ENCODE results near the gene PIGX.
"Not testable (repeated sequence)": the region's sequence is repeated elsewhere in the genome, so short reads cannot be mapped to it uniquely, and the experiment has no call there.

PIGX gene

GRCh38 chr3:196712514-196713413, 587 bp downstream of the PIGX start:
- TF ChIP-seq PKNOX1 (IDR thresholded peaks at IDR 0.05) (peak; percentile 49; the same call in 1 of the 2 replicates), ELF4 (IDR thresholded peaks at IDR 0.05) (no peak)
- CTCF ChIA-PET, result no interaction called here
- no peak for DNase-seq (ENCODE audit: extremely low spot score)
- POLR2A ChIA-PET, result interaction anchor here (0.9 to 1.2 kb wide), 5 partner anchors 10 to 28 kb away, joined by 3 read pairs; no protein-coding TSS in a partner anchor

GRCh38 chr3:196717162-196717561, 5.0 kb downstream of the PIGX start:
- CTCF ChIA-PET; POLR2A ChIA-PET; DNase-seq (ENCODE audit: extremely low spot score): not testable (repeated sequence)

- no peak for DNase-seq (ENCODE audit: extremely low spot score)
Observed at GRCh38 chr3:196721097-196721496, 8.9 kb downstream of the PIGX start.

GRCh38 chr3:196726788-196727675, 14.9 kb downstream of the PIGX start:
- DNase-seq (ENCODE audit: extremely low spot score), result no peak
- POLR2A ChIA-PET, result no interaction called here
- no peak for TF ChIP-seq FOXM1 (IDR thresholded peaks at IDR 0.05; ENCODE audit: borderline replicate concordance)
- TF ChIP-seq L3MBTL2 (conservative IDR thresholded peaks at IDR 0.05), result no peak
- no peak for TF ChIP-seq NFRKB (IDR thresholded peaks at IDR 0.05)
- no peak for TF ChIP-seq ELF4 (IDR thresholded peaks at IDR 0.05)
- TF ChIP-seq HDGF (IDR thresholded peaks at IDR 0.05; ENCODE audit: borderline replicate concordance), result no peak
- TF ChIP-seq CTBP1 (IDR thresholded peaks at IDR 0.05; ENCODE audit: borderline replicate concordance), result no peak
- no peak for TF ChIP-seq PKNOX1 (IDR thresholded peaks at IDR 0.05)
- TF ChIP-seq ZNF384 (IDR thresholded peaks at IDR 0.05), result no peak
- TF ChIP-seq SUZ12 (IDR thresholded peaks at IDR 0.05), result no peak
- CTCF ChIA-PET, result no interaction called here

More at GRCh38 chr3:196721097-196721496, 8.9 kb downstream of the PIGX start:
- TF ChIP-seq ELF4 (IDR thresholded peaks at IDR 0.05) (no peak), FOXA1 (IDR thresholded peaks at IDR 0.05) (no peak), SUZ12 (IDR thresholded peaks at IDR 0.05) (no peak), FOXM1 (IDR thresholded peaks at IDR 0.05; ENCODE audit: borderline replicate concordance) (no peak), BHLHE40 (IDR thresholded peaks at IDR 0.05; ENCODE audit: borderline replicate concordance) (no peak), FOXK2 (IDR thresholded peaks at IDR 0.05) (no peak), NFRKB (IDR thresholded peaks at IDR 0.05) (no peak), HDGF (IDR thresholded peaks at IDR 0.05; ENCODE audit: borderline replicate concordance) (no peak), ARNT (IDR thresholded peaks at IDR 0.05) (no peak), LEF1 (IDR thresholded peaks at IDR 0.05; ENCODE audit: borderline replicate concordance) (no peak), SP1 (IDR thresholded peaks at IDR 0.05) (no peak), TARDBP (IDR thresholded peaks at IDR 0.05) (no peak), ZNF384 (IDR thresholded peaks at IDR 0.05) (no peak), CTBP1 (IDR thresholded peaks at IDR 0.05; ENCODE audit: borderline replicate concordance) (no peak), PKNOX1 (IDR thresholded peaks at IDR 0.05) (no peak)
- ChIA-PET POLR2A (no interaction called here), CTCF (no interaction called here)

GRCh38 chr3:196735751-196736150, 23.6 kb downstream of the PIGX start:
- POLR2A ChIA-PET, result no interaction called here
- no peak for TF ChIP-seq FOXK2 (IDR thresholded peaks at IDR 0.05)
- no peak for TF ChIP-seq L3MBTL2 (conservative IDR thresholded peaks at IDR 0.05)
- no peak for TF ChIP-seq ELF4 (IDR thresholded peaks at IDR 0.05)
- no peak for TF ChIP-seq NFRKB (IDR thresholded peaks at IDR 0.05)
- no peak for TF ChIP-seq BHLHE40 (IDR thresholded peaks at IDR 0.05; ENCODE audit: borderline replicate concordance)
- no peak for DNase-seq (ENCODE audit: extremely low spot score)
- CTCF ChIA-PET, result no interaction called here

- DNase-seq (ENCODE audit: extremely low spot score), result no peak
- ChIA-PET CTCF (no interaction called here), POLR2A (no interaction called here)
- TF ChIP-seq PKNOX1 (IDR thresholded peaks at IDR 0.05) (no peak), BHLHE40 (IDR thresholded peaks at IDR 0.05; ENCODE audit: borderline replicate concordance) (no peak), ZNF384 (IDR thresholded peaks at IDR 0.05) (no peak), TARDBP (IDR thresholded peaks at IDR 0.05) (no peak), HDGF (IDR thresholded peaks at IDR 0.05; ENCODE audit: borderline replicate concordance) (no peak), SUZ12 (IDR thresholded peaks at IDR 0.05) (no peak)
Observed at GRCh38 chr3:196736670-196737374, 24.6 kb downstream of the PIGX start.
